Measurements from ENCODE around the gene MAN2C1.

DNA sequence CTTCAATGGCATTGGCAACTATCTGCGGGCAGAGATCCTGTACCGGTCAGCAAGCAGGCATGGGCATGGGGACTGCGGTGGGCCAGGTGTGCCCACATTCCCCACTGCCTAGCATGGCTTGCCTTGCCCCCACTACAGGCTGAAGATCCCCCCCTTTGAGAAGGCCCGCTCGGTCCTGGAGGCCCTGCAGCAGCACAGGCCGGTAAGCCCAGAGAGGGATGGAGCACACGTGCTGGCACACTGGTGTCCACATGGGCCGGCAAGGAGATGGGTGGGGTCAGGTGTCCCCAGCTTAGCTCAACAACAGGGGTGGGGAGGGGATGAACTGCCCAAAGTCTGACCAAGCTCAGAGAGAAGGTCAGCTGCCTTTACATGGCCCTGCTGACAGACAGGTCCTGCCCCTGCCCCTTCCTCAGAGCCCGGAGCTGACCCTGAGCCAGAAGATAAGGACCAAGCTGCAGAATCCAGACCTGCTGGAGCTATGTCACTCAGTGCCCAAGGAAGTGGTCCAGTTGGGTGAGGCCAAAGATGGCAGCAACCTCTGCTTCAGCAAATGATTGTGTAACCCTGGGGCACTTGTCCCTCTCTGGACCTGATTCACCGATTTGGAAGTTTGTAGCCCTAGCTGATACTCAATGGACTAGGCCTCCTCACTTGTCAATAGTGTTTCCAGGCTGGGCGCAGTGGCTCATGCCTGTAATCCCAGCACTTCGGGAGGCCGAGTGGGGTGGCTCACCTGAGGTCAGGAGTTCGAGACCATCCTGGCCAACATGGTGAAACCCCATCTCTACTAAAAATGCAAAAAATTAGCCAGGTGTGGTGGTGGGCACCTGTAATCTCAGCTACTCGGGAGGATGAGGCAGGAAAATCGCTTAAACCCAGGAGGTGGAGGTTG, 16.0 kb downstream of the MAN2C1 start:
- TF ChIP-seq, protein P1, sequence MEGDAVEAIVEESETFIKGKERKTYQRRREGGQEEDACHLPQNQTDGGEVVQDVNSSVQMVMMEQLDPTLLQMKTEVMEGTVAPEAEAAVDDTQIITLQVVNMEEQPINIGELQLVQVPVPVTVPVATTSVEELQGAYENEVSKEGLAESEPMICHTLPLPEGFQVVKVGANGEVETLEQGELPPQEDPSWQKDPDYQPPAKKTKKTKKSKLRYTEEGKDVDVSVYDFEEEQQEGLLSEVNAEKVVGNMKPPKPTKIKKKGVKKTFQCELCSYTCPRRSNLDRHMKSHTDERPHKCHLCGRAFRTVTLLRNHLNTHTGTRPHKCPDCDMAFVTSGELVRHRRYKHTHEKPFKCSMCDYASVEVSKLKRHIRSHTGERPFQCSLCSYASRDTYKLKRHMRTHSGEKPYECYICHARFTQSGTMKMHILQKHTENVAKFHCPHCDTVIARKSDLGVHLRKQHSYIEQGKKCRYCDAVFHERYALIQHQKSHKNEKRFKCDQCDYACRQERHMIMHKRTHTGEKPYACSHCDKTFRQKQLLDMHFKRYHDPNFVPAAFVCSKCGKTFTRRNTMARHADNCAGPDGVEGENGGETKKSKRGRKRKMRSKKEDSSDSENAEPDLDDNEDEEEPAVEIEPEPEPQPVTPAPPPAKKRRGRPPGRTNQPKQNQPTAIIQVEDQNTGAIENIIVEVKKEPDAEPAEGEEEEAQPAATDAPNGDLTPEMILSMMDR (conservative IDR thresholded peaks at IDR 0.05), result no peak
- TF ChIP-seq ZFX (IDR thresholded peaks at IDR 0.05), result no peak

Measured in C4-2B (cell line).